Heart left ventricle (tissue), 16 donors: ENCODE data around the gene C12orf75. TPM values are rescaled to one million over a fixed set of nuclear protein-coding genes. Genes with fewer than 3 reads are reported as not detected.

ENCODE experiments used
- ATAC-seq, 4 donors: fragments of 200-7000 bp; cut with Tn5 transposase; one replicate each; pipeline ENCODE4 v1.9.1; 2020 to 2022; ENCODE audit warnings: moderate library complexity in 4 of 4, mild to moderate bottlenecking in 3 of 4, moderate number of reproducible peaks in 1 of 4
- DNase-seq, 5 donors: peaks; one replicate each; pipeline ENCODE4 v3.0.0-alpha.2; 2020
- H3K27ac ChIP-seq, 12 donors: fragments of 200-600 bp; sonication (generic) in 4 of 12; one replicate each; pipeline versions ENCODE4 v1.5.0 to v1.8.0; 2016 to 2022; ENCODE audit warnings: mild to moderate bottlenecking in 2 of 12
- H3K27me3 ChIP-seq, 9 donors: fragments of 200-600 bp; sonication (generic) in 2 of 9; one replicate each; pipeline versions ENCODE4 v1.5.1 to v1.8.0; 2016 to 2022; ENCODE audit warnings: mild to moderate bottlenecking in 3 of 9
- H3K36me3 ChIP-seq, 9 donors: fragments of 200-600 bp; sonication (generic) in 2 of 9; one replicate each; pipeline versions ENCODE4 v1.5.0 to v1.8.0; 2018 to 2022; ENCODE audit warnings: mild to moderate bottlenecking in 2 of 9
- H3K4me1 ChIP-seq, 12 donors: fragments of 200-600 bp; sonication (generic) in 4 of 12; one replicate each; pipeline versions ENCODE4 v1.5.0 to v1.8.0; 2016 to 2022; ENCODE audit warnings: mild to moderate bottlenecking in 3 of 12
- H3K4me3 ChIP-seq, 12 donors: fragments of 200-600 bp; sonication (generic) in 4 of 12; one replicate each; pipeline versions ENCODE4 v1.5.0 to v1.8.0; 2017 to 2022; ENCODE audit warnings: mild to moderate bottlenecking in 9 of 12, moderate library complexity in 4 of 12
- H3K9me3 ChIP-seq, 12 donors: fragments of 200-600 bp; sonication (generic) in 4 of 12; one replicate each; pipeline versions ENCODE4 v1.5.0 to v1.8.0; 2016 to 2022; ENCODE audit warnings: mild to moderate bottlenecking in 1 of 12
- POLR2A ChIP-seq, 2 donors: fragments of 450-650 bp; IDR thresholded peaks; one replicate each; pipeline ENCODE4 v1.6.1; 2017; ENCODE audit warnings: antibody characterized with exemption in 2 of 2, mild to moderate bottlenecking in 2 of 2, moderate library complexity in 2 of 2
- WGBS, 4 donors: extraction: QIAGEN DNeasy Blood & Tissue Kit in 2 of 4; methylation state at CpG; one replicate each; pipeline versions ENCODE4 v1.1.5 to v1.1.7; 2013 to 2018; 5-methylcytosine and 5-hydroxymethylcytosine counted together
- intact Hi-C, 10 donors: fragments of 100-400 bp; cut with DNase I; formaldehyde crosslinking; loops; one replicate each; pipeline versions ENCODE4 v1.11.1 to v1.14.2; 2022
- polyA plus RNA-seq, 2 donors: library from polyadenylated mRNA; stranded (reverse); fragments of 200-250 nt; gene quantifications; one replicate each; pipeline ENCODE4 v1.2.3, GENCODE V29; 2013
- total RNA-seq, 9 donors: library from RNA; depleted of rRNA in 2 of 9; stranded (reverse); fragments of >200 nt in 2 of 9; fragmentation: NEBNext Ultra II Directional in 3 of 9; extraction: Animal tissue kit (Norgen Biotek cat#: 25700) in 3 of 9; gene quantifications; one replicate each; pipeline versions ENCODE4 v1.1.0 to v1.2.4, GENCODE V29; 2016 to 2023
- TF ChIP-seq, protein P1 (sequence below), 12 donors: fragments of 200-600 bp; sonication (generic) in 4 of 12; IDR thresholded peaks; one replicate each; pipeline versions ENCODE4 v1.5.0 to v1.8.0; 2018 to 2022; ENCODE audit warnings: antibody characterized with exemption in 12 of 12, mild to moderate bottlenecking in 5 of 12
- donor health status: ischemic (EF 13 %, LVEDD 7.1; RV severe dilation, severe dysfunction).
- donor health status: healthy with polysubstance abuse.
- donor health status: DM: no; HTN: yes; CAD: no.
- donor health status: DM: no; HTN: no; CAD: no.
- donor health status: ischemic (EF 25% LVEDD 6.9; RV normal size, moderate dysfunction).
- donor health status: ischemic (EF 25% LVEDD 5.7; RV mildly dilated, moderate dysfunction).
- donor health status: healthy.
- donor health status: DM: yes; HTN: yes; CAD: no.
- donor health status: ischemic (EF 35%, LVEDD 5.7; RV mildly dilated, moderate dysfunction).
- donor health status: nonischemic (EF 11% LVEDD 7.7; RV severe dilation, severe dysfunction).
- donor health status: DM: yes; HTN: yes; CAD: no.
- donor health status: PGD.
- donor health status: ischemic (EF 29% LVEDD 5.4; RV normal size, mild dysfunction).
- donor health status: nonischemic (EF 23%, LVEDD 6.1; RV moderate dilation, normal function).

The C12orf75 gene
- total and polyA plus RNA-seq, 11 donors, result 0.33 to 14.5 (median 1.4) TPM; not detected in 1

DNA sequence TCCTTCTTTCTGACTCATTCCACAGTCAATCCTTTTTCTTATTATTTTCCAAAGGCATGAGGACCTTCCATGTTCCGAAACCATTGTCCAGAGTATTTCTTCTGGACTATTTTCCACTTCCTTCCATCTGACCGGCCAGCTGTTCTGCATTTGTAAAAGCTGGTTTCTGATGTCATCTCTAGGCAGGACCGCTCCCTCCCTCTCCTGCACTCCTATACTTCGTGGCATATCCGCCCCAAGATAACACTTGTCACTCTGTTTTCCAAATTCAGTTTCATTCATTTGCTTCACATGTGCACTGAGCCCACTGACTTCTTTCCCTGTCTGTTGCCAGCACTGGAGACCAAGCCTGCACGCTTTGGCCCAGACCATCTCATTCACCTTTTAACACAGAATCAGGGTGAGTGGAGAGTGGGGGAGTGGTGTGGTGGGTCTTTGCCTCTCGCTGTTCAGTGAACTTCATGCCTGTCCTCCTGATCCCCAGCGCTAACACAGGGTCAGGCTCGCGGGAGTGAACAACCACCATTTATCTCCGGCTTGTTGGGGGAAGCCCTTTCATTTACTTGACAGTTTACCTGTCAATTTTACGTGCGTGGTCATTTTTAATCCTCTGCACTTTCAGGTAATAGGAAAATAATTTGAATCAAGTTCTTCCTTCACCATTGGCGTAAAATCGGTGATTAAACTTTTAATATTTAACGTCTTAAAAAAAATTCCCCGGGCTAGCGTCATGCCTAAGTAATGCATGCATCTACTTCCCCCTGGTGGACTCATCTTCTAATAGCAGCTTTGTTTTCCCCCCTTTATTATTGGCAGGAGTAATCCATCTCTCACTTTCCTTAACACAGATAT is 52.5 kb downstream of the C12orf75 start:
- Histone ChIP-seq H3K36me3 (no peaks in the 10 kb centered on the region), H3K4me1 (peaks cover 0 to 6% (median 0%) of the 10 kb centered on the region in 12 donors), H3K9me3 (no peaks in the 10 kb centered on the region), H3K27me3 (peaks cover 0 to 4% (median 0%) of the 10 kb centered on the region in 9 donors), H3K4me3 (peak overlapping the region in 9 of 12 donors; percentile 5 to 49 (median 30)), H3K27ac (no peak overlapping the region)
- TF ChIP-seq, protein P1, sequence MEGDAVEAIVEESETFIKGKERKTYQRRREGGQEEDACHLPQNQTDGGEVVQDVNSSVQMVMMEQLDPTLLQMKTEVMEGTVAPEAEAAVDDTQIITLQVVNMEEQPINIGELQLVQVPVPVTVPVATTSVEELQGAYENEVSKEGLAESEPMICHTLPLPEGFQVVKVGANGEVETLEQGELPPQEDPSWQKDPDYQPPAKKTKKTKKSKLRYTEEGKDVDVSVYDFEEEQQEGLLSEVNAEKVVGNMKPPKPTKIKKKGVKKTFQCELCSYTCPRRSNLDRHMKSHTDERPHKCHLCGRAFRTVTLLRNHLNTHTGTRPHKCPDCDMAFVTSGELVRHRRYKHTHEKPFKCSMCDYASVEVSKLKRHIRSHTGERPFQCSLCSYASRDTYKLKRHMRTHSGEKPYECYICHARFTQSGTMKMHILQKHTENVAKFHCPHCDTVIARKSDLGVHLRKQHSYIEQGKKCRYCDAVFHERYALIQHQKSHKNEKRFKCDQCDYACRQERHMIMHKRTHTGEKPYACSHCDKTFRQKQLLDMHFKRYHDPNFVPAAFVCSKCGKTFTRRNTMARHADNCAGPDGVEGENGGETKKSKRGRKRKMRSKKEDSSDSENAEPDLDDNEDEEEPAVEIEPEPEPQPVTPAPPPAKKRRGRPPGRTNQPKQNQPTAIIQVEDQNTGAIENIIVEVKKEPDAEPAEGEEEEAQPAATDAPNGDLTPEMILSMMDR (IDR thresholded peaks at IDR 0.05), result peak; percentile 67 to 88 (median 78)
- TF ChIP-seq POLR2A (IDR thresholded peaks at IDR 0.05), result no peak
- ATAC-seq, result peak in 3 of 4 donors; percentile 62 to 86 (median 77)
- DNase-seq, result peak in 1 of 5 donors; percentile 21
- WGBS, 4 donors, result 17 to 25% (median 20%) methylated on average over 18 of the region's 18 CpGs
- intact Hi-C loops, result loop anchor here (2.0 to 10.0 kb wide), 8 partner anchors 98 to 1178 kb away; no protein-coding TSS in a partner anchor

DNA sequence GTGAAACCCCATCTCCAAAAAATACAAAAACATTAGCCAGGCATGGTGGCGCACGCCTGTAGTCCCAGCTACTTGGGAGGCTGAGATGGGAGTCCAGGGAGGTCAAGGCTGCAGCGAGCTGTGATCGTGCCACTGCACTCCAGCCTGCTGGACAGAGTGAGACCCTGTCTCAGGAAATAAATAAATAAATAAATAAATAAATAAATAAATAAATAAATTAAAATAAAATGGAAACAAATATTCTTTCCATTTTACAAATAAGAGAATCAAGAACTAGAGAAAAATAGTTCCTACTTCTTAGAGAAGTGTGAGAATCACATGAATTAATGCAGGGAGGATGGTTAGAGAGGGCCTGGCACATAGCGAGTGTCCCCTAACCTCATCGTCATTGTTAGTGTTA is 53.7 kb downstream of the C12orf75 start:
- H3K36me3 ChIP-seq, result no peaks in the 10 kb centered on the region
- ATAC-seq, result no peak
- TF ChIP-seq POLR2A (IDR thresholded peaks at IDR 0.05), result no peak
- TF ChIP-seq, protein P1 (IDR thresholded peaks at IDR 0.05), result no peak
- peaks cover 0 to 2% (median 0%) of the 10 kb centered on the region in 9 donors for H3K27me3 ChIP-seq
- no peak overlapping the region for H3K4me3 ChIP-seq
- WGBS, 4 donors, result 94 to 95% (median 95%) methylated on average over 6 of the region's 6 CpGs
- no peaks in the 10 kb centered on the region for H3K9me3 ChIP-seq
- intact Hi-C loops, result loop anchor here in 9 of 10 donors (5.0 to 10.0 kb wide), 5 partner anchors 99 to 1179 kb away; no protein-coding TSS in a partner anchor
- peaks cover 0 to 6% (median 0%) of the 10 kb centered on the region in 12 donors for H3K4me1 ChIP-seq
- no peak overlapping the region for H3K27ac ChIP-seq
- DNase-seq, result no peak

DNA sequence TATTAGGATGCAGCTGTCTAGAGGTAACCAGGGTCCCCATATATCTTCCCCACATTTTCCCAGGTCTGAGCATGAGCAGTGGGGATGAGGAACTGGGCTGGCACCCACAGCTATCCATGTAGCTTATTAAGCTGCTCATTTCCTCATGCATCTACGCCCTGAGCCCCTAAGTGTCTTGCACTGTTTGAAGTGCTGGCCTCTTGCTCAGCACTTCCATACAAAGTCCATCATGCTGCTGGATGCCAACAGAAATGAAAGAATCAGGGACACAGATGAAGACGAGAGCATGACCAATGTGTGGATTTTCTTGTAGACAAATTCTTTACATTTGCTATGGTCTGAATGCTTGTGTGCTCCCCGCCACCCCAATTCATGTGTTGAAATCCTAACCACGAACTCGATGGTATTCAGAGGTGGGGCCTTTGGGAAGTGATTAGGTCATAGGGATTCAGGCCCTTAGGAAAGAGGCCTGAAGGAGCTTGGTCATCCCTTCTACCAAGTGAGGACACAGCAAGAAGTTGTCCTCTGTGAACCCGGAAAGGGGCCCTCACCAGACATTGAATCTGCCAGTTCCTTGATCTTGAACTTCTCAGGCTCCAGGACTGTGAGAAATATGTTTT is 54.5 kb downstream of the C12orf75 start:
- WGBS, 4 donors, result 83 to 89% (median 85%) methylated on average over 6 of the region's 6 CpGs
- Histone ChIP-seq H3K9me3 (no peaks in the 10 kb centered on the region), H3K4me3 (no peak overlapping the region), H3K27me3 (peaks cover 0 to 2% (median 0%) of the 10 kb centered on the region in 9 donors), H3K4me1 (peaks cover 0 to 6% (median 0%) of the 10 kb centered on the region in 12 donors), H3K27ac (no peak overlapping the region), H3K36me3 (no peaks in the 10 kb centered on the region)
- intact Hi-C loops, result loop anchor here in 9 of 10 donors (5.0 to 10.0 kb wide), 5 partner anchors 100 to 1180 kb away; no protein-coding TSS in a partner anchor
- no peak for ATAC-seq
- TF ChIP-seq, protein P1 (IDR thresholded peaks at IDR 0.05), result no peak
- TF ChIP-seq POLR2A (IDR thresholded peaks at IDR 0.05), result no peak
- DNase-seq, result no peak

DNA sequence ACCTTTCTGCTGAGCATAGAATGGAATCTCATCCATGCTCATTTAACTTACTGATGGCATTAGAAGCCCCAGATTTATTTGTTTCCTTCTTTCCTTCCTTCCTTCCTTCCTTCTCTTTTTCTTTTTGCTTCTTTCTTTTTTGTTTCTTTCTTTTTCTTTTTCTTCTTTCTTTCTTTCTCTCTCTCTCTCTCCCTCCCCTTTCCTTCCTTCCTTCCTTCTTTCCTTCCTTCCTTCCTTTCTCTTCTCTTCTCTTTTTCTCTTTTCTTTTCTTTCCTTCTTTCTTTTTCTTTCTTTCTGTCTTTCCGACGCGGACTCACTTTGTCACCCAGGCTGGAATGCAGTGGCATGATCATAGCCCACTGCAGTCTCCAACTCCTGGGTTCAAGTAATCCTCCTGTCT is 55.9 kb downstream of the C12orf75 start:
- no peak overlapping the region for H3K27ac ChIP-seq
- 94 to 99% (median 96%) methylated on average over 3 of the region's 3 CpGs for WGBS, 4 donors
- H3K36me3 ChIP-seq, result no peaks in the 10 kb centered on the region
- DNase-seq (no peak), ATAC-seq (no peak)
- H3K27me3 ChIP-seq, result no peaks in the 10 kb centered on the region
- no peaks in the 10 kb centered on the region for H3K9me3 ChIP-seq
- intact Hi-C loops, result loop anchor here in 2 of 10 donors (10.0 kb wide), 3 partner anchors 102 to 1182 kb away; no protein-coding TSS in a partner anchor
- no peak overlapping the region for H3K4me3 ChIP-seq
- peaks cover 0 to 6% (median 0%) of the 10 kb centered on the region in 12 donors for H3K4me1 ChIP-seq
- no peak for TF ChIP-seq POLR2A (IDR thresholded peaks at IDR 0.05)
- TF ChIP-seq, protein P1 (IDR thresholded peaks at IDR 0.05), result no peak
